A549 (cell line): ENCODE results near the gene GATC.

Source experiments
- BHLHE40 ChIP-seq: IDR thresholded peaks from 2 replicates; pipeline ENCODE4 v1.6.1; 2012; ENCODE audit warnings: low read depth, low read length, inconsistent platforms
- CTCF ChIP-seq: fragments of >200 bp; sonication (Bioruptor Twin); formaldehyde crosslinking; IDR thresholded peaks from 3 replicates; pipeline ENCODE4 v1.5.1; 2016
- MAX ChIP-seq: IDR thresholded peaks from 2 replicates; pipeline ENCODE4 v1.6.1; 2012

GRCh38 chr12:120445911-120446843 is at the start of gene GATC, which contains the start of gene TRIAP1:
- TF ChIP-seq CTCF = no peak
- peak; percentile 97 for TF ChIP-seq MAX
- TF ChIP-seq BHLHE40 = no peak
